K562 (cell line): ENCODE results near the gene ANO6. TPM values are rescaled to one million over a fixed set of nuclear protein-coding genes. Genes with fewer than 3 reads are reported as not detected.
A peak's percentile ranks its signal among the peaks of the same experiment; 100 is the strongest.
"Not testable (repeated sequence)": the region's sequence is repeated elsewhere in the genome, so short reads cannot be mapped to it uniquely, and the experiment has no call there.

Experiments used
- ATAC-seq: fragments of 200-7000 bp; cut with Tn5 transposase; 3 replicates; pipeline ENCODE4 v1.9.1; 2020; ENCODE audit warnings: moderate library complexity
- BruUV-seq: library from RNA; stranded (reverse); fragments of 400-500 nt; replicated peaks from 2 replicates; lab custom pipeline; 2021; lab: Mats Ljungman, UMichigan
- CTCF ChIA-PET: fragments of 300-600 bp; formaldehyde crosslinking; extraction: SDS; loops from one replicate; lab custom pipeline; 2021; ENCODE audit warnings: low intra/inter-chr PET ratio; lab: Yijun Ruan, JAX
- POLR2A ChIA-PET: fragments of 300-600, 350-650 bp; sonication (Branson Sonifier 250); formaldehyde crosslinking; extraction: SDS; loops from one replicate; lab custom pipeline; 2021; ENCODE audit warnings: antibody characterized with exemption, inconsistent platforms; lab: Yijun Ruan, JAX
- DNase-seq, 4 experiments: peaks; one replicate each; pipeline versions ENCODE4 v3.0.0 to v3.0.0-alpha.2; 2011 to 2018; ENCODE audit warnings: low spot score in 3 of 4, mixed read lengths in 3 of 4; ENCODE audit errors: extremely low read depth in 1 of 4
- FAIRE-seq: peaks from 2 replicates; lab custom pipeline; 2011; peaks lifted over from hg19 to GRCh38; lab: Jason Lieb, UNC
- H2AFZ ChIP-seq: 2 replicates; pipeline ENCODE4 v1.6.0; 2011; ENCODE audit warnings: low read depth, low read length, control low read depth, inconsistent platforms
- H3K27ac ChIP-seq: fragments of 200-600 bp; 3 replicates; pipeline ENCODE4 v1.8.0; 2011; ENCODE audit warnings: low read depth, mild to moderate bottlenecking, control low read depth, inconsistent platforms, low read length, moderate library complexity, mixed read lengths; ENCODE audit errors: extremely low read depth
- H3K27me3 ChIP-seq, 2 experiments: fragments of 300-600 bp in 1 of 2; 2 replicates in 1 of 2; 3 replicates in 1 of 2; pipeline versions ENCODE4 v1.6.0 to v1.8.0; 2011; ENCODE audit warnings: inconsistent platforms in 2 of 2, low read length in 2 of 2, mild to moderate bottlenecking in 1 of 2, mixed read lengths in 1 of 2, moderate library complexity in 1 of 2; ENCODE audit not compliant: control insufficient read depth in 2 of 2, insufficient read depth in 2 of 2
- H3K36me3 ChIP-seq: fragments of 300-600 bp; 3 replicates; pipeline ENCODE4 v1.8.0; 2011; ENCODE audit warnings: mild to moderate bottlenecking, low read length, inconsistent platforms; ENCODE audit not compliant: control insufficient read depth, insufficient read depth
- H3K4me1 ChIP-seq, 2 experiments: fragments of 200-600 bp in 1 of 2; replicated peaks in 1 of 2; 2 replicates in 1 of 2; 3 replicates in 1 of 2; pipeline versions ENCODE4 v1.5.1 to v1.8.0; 2011; ENCODE audit warnings: inconsistent platforms in 2 of 2, low read length in 2 of 2, mild to moderate bottlenecking in 1 of 2, mixed read lengths in 1 of 2, moderate library complexity in 1 of 2; ENCODE audit not compliant: control insufficient read depth in 2 of 2, insufficient read depth in 2 of 2
- H3K4me2 ChIP-seq: 2 replicates; pipeline ENCODE4 v1.6.1; 2011; ENCODE audit warnings: low read length, control low read depth, inconsistent platforms, mixed read lengths; ENCODE audit not compliant: insufficient read depth
- H3K4me3 ChIP-seq: fragments of 200-600 bp; sonication (generic), shearing (Covaris generic); 2 replicates; pipeline ENCODE4 v1.5.1; 2016; ENCODE audit warnings: control low read depth, inconsistent platforms
- H3K79me2 ChIP-seq: fragments of 200-600 bp; 3 replicates; pipeline ENCODE4 v1.8.0; 2011; ENCODE audit warnings: low read length, inconsistent platforms; ENCODE audit not compliant: control insufficient read depth, insufficient read depth
- H3K9ac ChIP-seq, 2 experiments: 2 replicates each; pipeline versions ENCODE4 v1.6.0 to v1.6.1; 2011; ENCODE audit warnings: low read depth in 2 of 2, low read length in 2 of 2, control low read depth in 1 of 2, inconsistent platforms in 1 of 2, mild to moderate bottlenecking in 1 of 2, mixed read lengths in 1 of 2; ENCODE audit not compliant: insufficient read depth in 1 of 2
- H3K9me1 ChIP-seq: one replicate; pipeline ENCODE4 v1.6.0; 2011; ENCODE audit warnings: inconsistent platforms, mild to moderate bottlenecking, low read length, moderate library complexity; ENCODE audit not compliant: control insufficient read depth, insufficient read depth
- H3K9me3 ChIP-seq: replicated peaks from 2 replicates; pipeline ENCODE4 v1.5.1; 2011; ENCODE audit warnings: low read depth, low read length, inconsistent platforms; ENCODE audit not compliant: control insufficient read depth, insufficient read depth
- H4K20me1 ChIP-seq: replicated peaks from 2 replicates; pipeline ENCODE4 v1.6.1; 2011; ENCODE audit warnings: low read length, inconsistent platforms, mixed read lengths; ENCODE audit not compliant: control insufficient read depth, insufficient read depth
- BCOR ChIP-seq: fragments of 450-650 bp; IDR thresholded peaks from 2 replicates; pipeline ENCODE4 v1.6.1; 2016
- COPS2 ChIP-seq: fragments of 450-650 bp; conservative IDR thresholded peaks from 2 replicates; pipeline ENCODE4 v1.6.1; 2016; ENCODE audit warnings: mild to moderate bottlenecking, moderate library complexity
- CREB1 ChIP-seq, 2 experiments: sonication (generic) in 1 of 2; formaldehyde crosslinking in 1 of 2; IDR thresholded peaks; 2 replicates each; pipeline versions ENCODE4 v1.6.1 to v1.8.0; 2012 to 2022; ENCODE audit warnings: inconsistent platforms in 1 of 2, mild to moderate bottlenecking in 1 of 2, missing genetic modification reagents in 1 of 2, moderate library complexity in 1 of 2
- CSDE1 ChIP-seq, 2 experiments: fragments of 450-650 bp; IDR thresholded peaks; 2 replicates each; pipeline ENCODE4 v1.6.1; 2016; ENCODE audit warnings: mild to moderate bottlenecking in 1 of 2
- CXXC5 ChIP-seq: fragments of 250-450 bp; sonication (Bioruptor Pico); IDR thresholded peaks from 2 replicates; pipeline ENCODE4 v1.8.0; 2022; ENCODE audit warnings: inconsistent platforms, mild to moderate bottlenecking, moderate library complexity
- DACH1 ChIP-seq: fragments of 450-650 bp; IDR thresholded peaks from 2 replicates; pipeline ENCODE4 v1.6.1; 2018; ENCODE audit not compliant: partially characterized antibody
- KLF6 ChIP-seq: fragments of 250-450 bp; sonication (Bioruptor Pico); IDR thresholded peaks from 2 replicates; pipeline ENCODE4 v1.4.0; 2020; ENCODE audit warnings: mild to moderate bottlenecking, moderate library complexity, borderline replicate concordance
- NFIX ChIP-seq: fragments of 250-450 bp; sonication (Bioruptor Pico); IDR thresholded peaks from 2 replicates; pipeline ENCODE4 v1.4.0; 2020; ENCODE audit warnings: low read depth, mild to moderate bottlenecking, moderate library complexity
- ZNF785 ChIP-seq: fragments of 250-450 bp; sonication (Bioruptor Pico); IDR thresholded peaks from 2 replicates; pipeline ENCODE4 v1.4.0; 2020; ENCODE audit warnings: mild to moderate bottlenecking
- WGBS: fragments of 100-300 bp; shearing (Covaris generic); methylation state at CpG from one replicate; pipeline ENCODE4 v1.1.6; 2016; ENCODE audit warnings: low coverage, mixed read lengths; ENCODE audit not compliant: insufficient coverage; ENCODE audit errors: missing lambda C conversion rate; 5-methylcytosine and 5-hydroxymethylcytosine counted together
- in situ Hi-C: fragments of 300-500 bp; cut with MboI; formaldehyde crosslinking; loops from 4 replicates; pipeline ENCODE4 v1.15.0; 2018; ENCODE audit warnings: inconsistent platforms, mixed read lengths
- intact Hi-C: fragments of 100-400 bp; cut with micrococcal nuclease; formaldehyde crosslinking; loops from 2 replicates; pipeline ENCODE4 v1.14.2; 2022
- polyA plus RNA-seq, 8 experiments: library from polyadenylated mRNA; depleted of rRNA in 4 of 8; stranded (reverse) in 5 of 8; unstranded in 3 of 8; fragments of >200 nt; fragmentation: Nextera tagmentation in 2 of 8; fragmentation: Illumina TruSeq in 1 of 8; extraction: Ambion mirVana in 2 of 8; extraction: Trizol in 1 of 8; gene quantifications; 2 replicates each; pipeline versions ENCODE4 v1.2.1 to v1.2.3, GENCODE V29; 2011 to 2014; ENCODE audit warnings: inconsistent platforms in 1 of 8, missing spikeins in 1 of 8
- total RNA-seq, 7 experiments: library from RNA; depleted of rRNA in 6 of 7; stranded (reverse); fragments of >200 nt in 6 of 7; fragmentation: Illumina TruSeq in 2 of 7; extraction: Trizol in 2 of 7; gene quantifications; 2 replicates each; pipeline versions ENCODE4 v1.2.1 to v1.2.3, GENCODE V29; 2011 to 2021; ENCODE audit warnings: low replicate concordance in 1 of 7
- TF ChIP-seq, protein P1 (sequence below): fragments of 250-450 bp; sonication (Bioruptor Pico); IDR thresholded peaks from 2 replicates; pipeline ENCODE4 v1.5.0; 2021; ENCODE audit warnings: mild to moderate bottlenecking, borderline replicate concordance
- TF ChIP-seq, protein P2 (sequence below): fragments of 250-450 bp; sonication (Bioruptor Pico); IDR thresholded peaks from 2 replicates; pipeline ENCODE4 v1.8.0; 2021; ENCODE audit warnings: borderline replicate concordance, mild to moderate bottlenecking, moderate library complexity; ENCODE audit not compliant: poor library complexity, severe bottlenecking
- TF ChIP-seq, protein P3 (sequence below): fragments of 450-650 bp; IDR thresholded peaks from 2 replicates; pipeline ENCODE4 v1.7.0; 2016; ENCODE audit warnings: borderline replicate concordance

Gene ANO6
- total and polyA plus RNA-seq, 9 of the 15 experiments (the other 6 are each of a cell fraction or from before 2014, with no cell fraction given) = 3.5 to 24.7 (median 20.3) TPM

DNA sequence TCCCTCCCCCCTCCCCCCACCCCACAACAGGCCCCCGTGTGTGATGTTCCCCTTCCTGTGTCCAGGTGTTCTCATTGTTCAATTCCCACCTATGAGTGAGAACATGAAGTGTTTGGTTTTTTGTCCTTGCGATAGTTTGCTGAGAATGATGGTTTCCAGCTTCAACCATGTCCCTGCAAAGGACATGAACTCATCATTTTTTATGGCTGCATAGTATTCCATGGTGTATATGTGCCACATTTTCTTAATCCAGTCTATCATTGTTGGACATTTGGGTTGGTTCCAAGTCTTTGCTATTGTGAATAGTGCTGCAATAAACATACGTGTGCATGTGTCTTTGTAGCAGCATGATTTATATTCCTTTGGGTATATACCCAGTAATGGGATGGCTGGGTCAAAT, 101.4 kb downstream of the ANO6 start:
- not testable (repeated sequence) for H3K9ac ChIP-seq
- peak; percentile 22; the same call in 1 of the 2 replicates for TF ChIP-seq BCOR
- TF ChIP-seq, all 486 proteins: peak for 1; not testable (repeated sequence) for 485
- peaks cover 3 to 15% of the 10 kb centered on the region in 2 experiments; a peak in 3 of 5 replicates for H3K4me1 ChIP-seq
- FAIRE-seq, H3K9me3 ChIP-seq, H3K36me3 ChIP-seq, H3K79me2 ChIP-seq, DNase-seq, H3K4me3 ChIP-seq, ATAC-seq, POLR2A ChIA-PET, H3K9me1 ChIP-seq, BruUV-seq, H4K20me1 ChIP-seq, intact Hi-C loops, CTCF ChIA-PET, H3K27ac ChIP-seq, H3K4me2 ChIP-seq, H3K27me3 ChIP-seq, H2AFZ ChIP-seq, in situ Hi-C loops: not testable (repeated sequence)
- no CpG with 5 or more reads among the region's 3 CpGs for WGBS

DNA sequence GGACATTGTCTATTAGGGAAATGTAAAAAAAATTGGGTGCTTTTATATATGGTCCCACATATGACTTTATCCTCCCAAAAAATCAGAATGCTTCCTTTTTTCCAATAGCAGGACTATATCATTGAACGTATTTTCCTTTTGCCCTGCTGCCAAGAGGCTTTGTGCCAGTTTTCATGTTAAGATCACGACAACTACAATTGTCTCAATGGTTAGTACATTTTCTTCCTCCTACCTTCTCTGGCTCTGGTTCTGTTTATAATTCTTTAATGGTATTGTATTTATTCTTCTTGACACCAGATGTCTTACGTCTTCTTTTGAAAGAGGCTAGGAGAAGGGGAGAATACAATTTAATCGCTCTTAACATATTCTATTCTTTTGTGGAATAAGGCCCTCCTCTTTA, 106.9 kb downstream of the ANO6 start:
- Histone ChIP-seq H3K27me3 (no peaks in the 10 kb centered on the region), H2AFZ (no peak overlapping the region), H4K20me1 (no peaks in the 10 kb centered on the region), H3K9me1 (no peaks in the 10 kb centered on the region), H3K9me3 (no peaks in the 10 kb centered on the region), H3K9ac (no peak overlapping the region), H3K4me3 (no peak overlapping the region), H3K27ac (no peak overlapping the region), H3K79me2 (no peaks in the 10 kb centered on the region), H3K4me2 (no peak overlapping the region), H3K4me1 (no peaks in the 10 kb centered on the region; a peak in 1 of 5 replicates), H3K36me3 (no peaks in the 10 kb centered on the region)
- no peak for FAIRE-seq
- 94% methylated on average over 4 of the region's 4 CpGs for WGBS
- ChIA-PET POLR2A (no interaction called here), CTCF (no interaction called here)
- ATAC-seq = no peak
- DNase-seq = no peak
- BruUV-seq = no TSS peak
- in situ Hi-C loops (no loop called here), intact Hi-C loops (no loop called here)
- no peak for TF ChIP-seq CXXC5
- TF ChIP-seq ZNF785 (CRISPR knock-in tag) = no peak
- TF ChIP-seq, protein P1, sequence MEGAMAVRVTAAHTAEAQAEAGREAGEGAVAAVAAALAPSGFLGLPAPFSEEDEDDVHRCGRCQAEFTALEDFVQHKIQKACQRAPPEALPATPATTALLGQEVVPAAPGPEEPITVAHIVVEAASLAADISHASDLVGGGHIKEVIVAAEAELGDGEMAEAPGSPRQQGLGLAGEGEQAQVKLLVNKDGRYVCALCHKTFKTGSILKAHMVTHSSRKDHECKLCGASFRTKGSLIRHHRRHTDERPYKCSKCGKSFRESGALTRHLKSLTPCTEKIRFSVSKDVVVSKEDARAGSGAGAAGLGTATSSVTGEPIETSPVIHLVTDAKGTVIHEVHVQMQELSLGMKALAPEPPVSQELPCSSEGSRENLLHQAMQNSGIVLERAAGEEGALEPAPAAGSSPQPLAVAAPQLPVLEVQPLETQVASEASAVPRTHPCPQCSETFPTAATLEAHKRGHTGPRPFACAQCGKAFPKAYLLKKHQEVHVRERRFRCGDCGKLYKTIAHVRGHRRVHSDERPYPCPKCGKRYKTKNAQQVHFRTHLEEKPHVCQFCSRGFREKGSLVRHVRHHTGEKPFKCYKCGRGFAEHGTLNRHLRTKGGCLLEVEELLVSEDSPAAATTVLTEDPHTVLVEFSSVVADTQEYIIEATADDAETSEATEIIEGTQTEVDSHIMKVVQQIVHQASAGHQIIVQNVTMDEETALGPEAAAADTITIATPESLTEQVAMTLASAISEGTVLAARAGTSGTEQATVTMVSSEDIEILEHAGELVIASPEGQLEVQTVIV (CRISPR knock-in tag) = no peak
- TF ChIP-seq CREB1 (IDR thresholded peaks at IDR 0.05) = no peak
- TF ChIP-seq CREB1 (CRISPR knock-in tag; IDR thresholded peaks at IDR 0.05) = no peak
- TF ChIP-seq, protein P2, sequence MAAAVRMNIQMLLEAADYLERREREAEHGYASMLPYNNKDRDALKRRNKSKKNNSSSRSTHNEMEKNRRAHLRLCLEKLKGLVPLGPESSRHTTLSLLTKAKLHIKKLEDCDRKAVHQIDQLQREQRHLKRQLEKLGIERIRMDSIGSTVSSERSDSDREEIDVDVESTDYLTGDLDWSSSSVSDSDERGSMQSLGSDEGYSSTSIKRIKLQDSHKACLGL (CRISPR knock-in tag) = no peak
- no peak for TF ChIP-seq KLF6
- no peak for TF ChIP-seq NFIX
- no peak for TF ChIP-seq CSDE1 (IDR thresholded peaks at IDR 0.05)
- no peak for TF ChIP-seq COPS2
- TF ChIP-seq, protein P3, sequence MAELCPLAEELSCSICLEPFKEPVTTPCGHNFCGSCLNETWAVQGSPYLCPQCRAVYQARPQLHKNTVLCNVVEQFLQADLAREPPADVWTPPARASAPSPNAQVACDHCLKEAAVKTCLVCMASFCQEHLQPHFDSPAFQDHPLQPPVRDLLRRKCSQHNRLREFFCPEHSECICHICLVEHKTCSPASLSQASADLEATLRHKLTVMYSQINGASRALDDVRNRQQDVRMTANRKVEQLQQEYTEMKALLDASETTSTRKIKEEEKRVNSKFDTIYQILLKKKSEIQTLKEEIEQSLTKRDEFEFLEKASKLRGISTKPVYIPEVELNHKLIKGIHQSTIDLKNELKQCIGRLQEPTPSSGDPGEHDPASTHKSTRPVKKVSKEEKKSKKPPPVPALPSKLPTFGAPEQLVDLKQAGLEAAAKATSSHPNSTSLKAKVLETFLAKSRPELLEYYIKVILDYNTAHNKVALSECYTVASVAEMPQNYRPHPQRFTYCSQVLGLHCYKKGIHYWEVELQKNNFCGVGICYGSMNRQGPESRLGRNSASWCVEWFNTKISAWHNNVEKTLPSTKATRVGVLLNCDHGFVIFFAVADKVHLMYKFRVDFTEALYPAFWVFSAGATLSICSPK = no peak
- no peak for TF ChIP-seq DACH1
